Measurements from ENCODE around the gene CD22.

GRCh38 chr19:35353635-35354034 is 24.6 kb downstream of the CD22 start:
- TF ChIP-seq CTCF (IDR thresholded peaks at IDR 0.05; ENCODE audit: low read depth, low read length, missing input control) = no peak
- no peak for TF ChIP-seq REST (IDR thresholded peaks at IDR 0.05)
